Body of pancreas (tissue), 4 donors: ENCODE results near the gene TMEM150C.

Experiments used
- POLR2A ChIP-seq, 3 donors: fragments of 450-650 bp; IDR thresholded peaks; one replicate each; pipeline ENCODE4 v1.6.1; 2016; ENCODE audit warnings: antibody characterized with exemption in 3 of 3, mild to moderate bottlenecking in 2 of 3
- TF ChIP-seq, protein P1 (sequence below), 7 experiments: fragments of 450-650 bp in 4 of 7; fragments of 200-600 bp in 3 of 7; sonication (generic) in 3 of 7; IDR thresholded peaks; one replicate each; pipeline ENCODE4 v1.5.1; 2016 to 2019; ENCODE audit warnings: antibody characterized with exemption in 7 of 7

DNA sequence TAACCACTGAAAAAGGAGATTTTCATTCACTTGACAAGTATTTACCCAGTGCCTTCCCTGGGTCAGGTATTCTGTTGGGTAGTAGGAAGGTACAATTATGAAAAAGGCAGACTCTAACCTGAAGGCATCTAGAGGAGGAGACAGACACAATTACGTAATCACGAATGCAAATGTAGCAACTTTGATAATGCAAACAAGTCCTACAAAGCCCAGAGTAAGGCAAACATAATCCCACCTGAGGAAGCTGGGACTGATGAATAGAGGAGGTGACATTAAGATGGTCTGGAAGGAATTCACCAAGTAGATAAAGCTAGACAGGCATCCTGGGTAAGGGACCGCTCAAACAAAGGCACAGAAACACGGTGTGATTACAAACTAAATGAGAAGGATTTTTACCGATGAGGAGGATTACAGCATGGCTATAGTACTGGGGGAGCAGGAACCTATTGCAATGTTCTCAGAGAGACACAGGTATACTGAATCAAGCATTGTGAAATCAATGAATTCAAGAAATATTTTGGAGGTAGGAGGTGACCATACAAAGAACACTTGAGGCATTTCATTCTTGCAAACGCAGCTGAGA lies 37.1 kb downstream of the TMEM150C start:
- TF ChIP-seq, protein P1, sequence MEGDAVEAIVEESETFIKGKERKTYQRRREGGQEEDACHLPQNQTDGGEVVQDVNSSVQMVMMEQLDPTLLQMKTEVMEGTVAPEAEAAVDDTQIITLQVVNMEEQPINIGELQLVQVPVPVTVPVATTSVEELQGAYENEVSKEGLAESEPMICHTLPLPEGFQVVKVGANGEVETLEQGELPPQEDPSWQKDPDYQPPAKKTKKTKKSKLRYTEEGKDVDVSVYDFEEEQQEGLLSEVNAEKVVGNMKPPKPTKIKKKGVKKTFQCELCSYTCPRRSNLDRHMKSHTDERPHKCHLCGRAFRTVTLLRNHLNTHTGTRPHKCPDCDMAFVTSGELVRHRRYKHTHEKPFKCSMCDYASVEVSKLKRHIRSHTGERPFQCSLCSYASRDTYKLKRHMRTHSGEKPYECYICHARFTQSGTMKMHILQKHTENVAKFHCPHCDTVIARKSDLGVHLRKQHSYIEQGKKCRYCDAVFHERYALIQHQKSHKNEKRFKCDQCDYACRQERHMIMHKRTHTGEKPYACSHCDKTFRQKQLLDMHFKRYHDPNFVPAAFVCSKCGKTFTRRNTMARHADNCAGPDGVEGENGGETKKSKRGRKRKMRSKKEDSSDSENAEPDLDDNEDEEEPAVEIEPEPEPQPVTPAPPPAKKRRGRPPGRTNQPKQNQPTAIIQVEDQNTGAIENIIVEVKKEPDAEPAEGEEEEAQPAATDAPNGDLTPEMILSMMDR (IDR thresholded peaks at IDR 0.05): no peak
- TF ChIP-seq POLR2A (IDR thresholded peaks at IDR 0.05): no peak
